Spleen (tissue), 7 donors: ENCODE results near the gene EFNA3.

ENCODE experiments used
- POLR2A ChIP-seq, 3 donors: fragments of 450-650 bp; IDR thresholded peaks; one replicate each; pipeline ENCODE4 v1.5.1; 2017; ENCODE audit warnings: antibody characterized with exemption in 3 of 3, mild to moderate bottlenecking in 1 of 3
- POLR2AphosphoS5 ChIP-seq, 3 donors: sonication (generic); formaldehyde crosslinking; IDR thresholded peaks; one replicate each; pipeline ENCODE4 v1.5.1; 2017; ENCODE audit warnings: antibody characterized with exemption in 3 of 3
- TF ChIP-seq, protein P1 (sequence below), 11 experiments: fragments of 200-600 bp in 7 of 11; fragments of 450-650 bp in 4 of 11; sonication (generic) in 4 of 11; IDR thresholded peaks in 8 of 11; conservative IDR thresholded peaks in 3 of 11; 1 replicate in 7 of 11; 2 replicates in 4 of 11; pipeline versions ENCODE4 v1.4.0 to v1.8.0; 2016 to 2021; ENCODE audit warnings: antibody characterized with exemption in 11 of 11, inconsistent platforms in 4 of 11, mild to moderate bottlenecking in 1 of 11
- donor health status: DM: no; HTN: no; CAD: no; lungs with moderate emphysema.
- donor health status: DM: no; HTN: no; CAD: no.
- donor health status: DM: no; HTN: no; CAD: no.

DNA sequence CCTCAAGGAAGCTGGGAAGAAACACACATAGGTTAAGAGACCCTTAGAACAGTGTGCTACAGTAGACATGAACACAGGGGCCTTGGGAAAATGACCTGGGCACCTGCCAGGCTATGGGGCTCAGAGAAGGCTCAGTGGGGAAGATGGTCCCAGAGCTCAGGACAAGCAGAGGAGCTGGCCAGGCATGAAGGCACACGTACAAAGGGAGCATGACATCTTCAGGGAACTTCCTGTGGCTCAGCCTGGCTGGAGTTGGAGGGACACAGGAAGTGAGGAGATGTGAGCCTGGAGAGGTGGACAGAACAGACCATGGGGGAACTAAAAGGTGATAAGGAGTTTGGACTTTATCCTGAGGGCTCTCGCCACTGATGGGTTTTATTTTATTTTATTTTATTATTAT is 53.2 kb downstream of the EFNA3 start:
- TF ChIP-seq, protein P1, sequence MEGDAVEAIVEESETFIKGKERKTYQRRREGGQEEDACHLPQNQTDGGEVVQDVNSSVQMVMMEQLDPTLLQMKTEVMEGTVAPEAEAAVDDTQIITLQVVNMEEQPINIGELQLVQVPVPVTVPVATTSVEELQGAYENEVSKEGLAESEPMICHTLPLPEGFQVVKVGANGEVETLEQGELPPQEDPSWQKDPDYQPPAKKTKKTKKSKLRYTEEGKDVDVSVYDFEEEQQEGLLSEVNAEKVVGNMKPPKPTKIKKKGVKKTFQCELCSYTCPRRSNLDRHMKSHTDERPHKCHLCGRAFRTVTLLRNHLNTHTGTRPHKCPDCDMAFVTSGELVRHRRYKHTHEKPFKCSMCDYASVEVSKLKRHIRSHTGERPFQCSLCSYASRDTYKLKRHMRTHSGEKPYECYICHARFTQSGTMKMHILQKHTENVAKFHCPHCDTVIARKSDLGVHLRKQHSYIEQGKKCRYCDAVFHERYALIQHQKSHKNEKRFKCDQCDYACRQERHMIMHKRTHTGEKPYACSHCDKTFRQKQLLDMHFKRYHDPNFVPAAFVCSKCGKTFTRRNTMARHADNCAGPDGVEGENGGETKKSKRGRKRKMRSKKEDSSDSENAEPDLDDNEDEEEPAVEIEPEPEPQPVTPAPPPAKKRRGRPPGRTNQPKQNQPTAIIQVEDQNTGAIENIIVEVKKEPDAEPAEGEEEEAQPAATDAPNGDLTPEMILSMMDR (IDR thresholded peaks at IDR 0.05 in 8 of 11, conservative IDR thresholded peaks at IDR 0.05 in 3 of 11), result no peak
- TF ChIP-seq POLR2AphosphoS5 (IDR thresholded peaks at IDR 0.05) (no peak), POLR2A (IDR thresholded peaks at IDR 0.05) (no peak)
